GM19035 (cell line): ENCODE data around the gene ARF1.

Experiments
- ATAC-seq: cut with Tn5 transposase; IDR thresholded peaks from one replicate; pipeline ENCODE4 v1.9.1; 2021; ENCODE audit not compliant: unreplicated experiment

Gene ARF1

GRCh38 chr1:228068359-228068758, 14.1 kb upstream of the ARF1 start:
- ATAC-seq, result no peak

- ATAC-seq, result no peak
Observed at GRCh38 chr1:228070173-228070572, 12.3 kb upstream of the ARF1 start.

- no peak for ATAC-seq
Observed at GRCh38 chr1:228070851-228071250, 11.7 kb upstream of the ARF1 start.

- no peak for ATAC-seq
Observed at GRCh38 chr1:228071839-228072657, 10.5 kb upstream of the ARF1 start.

GRCh38 chr1:228072658-228073043, 9.9 kb upstream of the ARF1 start:
- no peak for ATAC-seq

- no peak for ATAC-seq
Observed at GRCh38 chr1:228073061-228073856, 9.2 kb upstream of the ARF1 start.

- ATAC-seq, result no peak
Observed at GRCh38 chr1:228073857-228074545, 8.5 kb upstream of the ARF1 start.

GRCh38 chr1:228074954-228075730, 7.4 kb upstream of the ARF1 start:
- no peak for ATAC-seq

GRCh38 chr1:228075801-228076271, 6.7 kb upstream of the ARF1 start:
- ATAC-seq, result no peak

GRCh38 chr1:228076796-228077430, 5.6 kb upstream of the ARF1 start:
- ATAC-seq, result no peak

- ATAC-seq, result no peak
Observed at GRCh38 chr1:228077565-228078330, 4.8 kb upstream of the ARF1 start.

GRCh38 chr1:228079013-228079412, 3.5 kb upstream of the ARF1 start:
- ATAC-seq, result no peak

- no peak for ATAC-seq
Observed at GRCh38 chr1:228079601-228080263, 2.8 kb upstream of the ARF1 start.

- ATAC-seq, result no peak
Observed at GRCh38 chr1:228081144-228081543, 1.4 kb upstream of the ARF1 start.

- peak; percentile 7 for ATAC-seq
Observed at GRCh38 chr1:228081578-228082213, 812 bp upstream of the ARF1 start.

- ATAC-seq, result peak; percentile 26
Observed at GRCh38 chr1:228082918-228083870, 686 bp downstream of the ARF1 start.

- ATAC-seq, result no peak
Observed at GRCh38 chr1:228083871-228084278, 1.4 kb downstream of the ARF1 start.
